SK-N-SH treated with all-trans-retinoic acid at 6 μM for 48 hours (cell line): Measurements from ENCODE around the gene SHANK3.

ENCODE experiments used
- ATAC-seq: fragments of 200-7000 bp; cut with Tn5 transposase; 3 replicates; pipeline ENCODE4 v1.9.1; 2020; ENCODE audit warnings: mild to moderate bottlenecking, moderate library complexity
- ARNTL ChIP-seq: fragments of 450-650 bp; formaldehyde crosslinking; IDR thresholded peaks from 2 replicates; pipeline ENCODE4 v1.5.0; 2020; ENCODE audit warnings: low read depth, mild to moderate bottlenecking, moderate library complexity, borderline replicate concordance
- CREB5 ChIP-seq: fragments of 250-450 bp; sonication (Bioruptor Pico); IDR thresholded peaks from 2 replicates; pipeline ENCODE4 v1.5.1; 2020; ENCODE audit warnings: low read depth, mild to moderate bottlenecking, moderate library complexity
- CSDC2 ChIP-seq: fragments of 250-450 bp; sonication (Bioruptor Pico); IDR thresholded peaks from 2 replicates; pipeline ENCODE4 v1.5.0; 2020; ENCODE audit warnings: mild to moderate bottlenecking, moderate library complexity
- ESRRG ChIP-seq: fragments of 250-450 bp; sonication (Bioruptor Pico); IDR thresholded peaks from 2 replicates; pipeline ENCODE4 v1.6.1; 2021; ENCODE audit warnings: mild to moderate bottlenecking
- GLIS3 ChIP-seq: fragments of 250-450 bp; sonication (Bioruptor Pico); IDR thresholded peaks from 2 replicates; pipeline ENCODE4 v1.5.0; 2020; ENCODE audit warnings: mild to moderate bottlenecking, moderate library complexity
- ISL1 ChIP-seq: fragments of 250-450 bp; sonication (Bioruptor Pico); IDR thresholded peaks from 2 replicates; pipeline ENCODE4 v2.1.2; 2022; ENCODE audit warnings: mild to moderate bottlenecking, moderate library complexity
- OSR1 ChIP-seq: fragments of 250-450 bp; sonication (Bioruptor Pico); IDR thresholded peaks from 2 replicates; pipeline ENCODE4 v1.8.0; 2022; ENCODE audit warnings: moderate library complexity, mild to moderate bottlenecking, inconsistent platforms
- POU6F1 ChIP-seq: fragments of 250-450 bp; sonication (Bioruptor Pico); IDR thresholded peaks from 2 replicates; pipeline ENCODE4 v1.8.0; 2021; ENCODE audit warnings: low read depth, mild to moderate bottlenecking, moderate library complexity, borderline replicate concordance
- SNAI2 ChIP-seq: fragments of 250-450 bp; sonication (Bioruptor Pico); IDR thresholded peaks from 2 replicates; pipeline ENCODE4 v1.5.0; 2020; ENCODE audit warnings: mild to moderate bottlenecking, moderate library complexity
- TCF4 ChIP-seq: fragments of 250-450 bp; sonication (Bioruptor Pico); IDR thresholded peaks from 2 replicates; pipeline ENCODE4 v1.8.0; 2021; ENCODE audit warnings: mild to moderate bottlenecking, moderate library complexity, borderline replicate concordance
- TOX ChIP-seq: fragments of 250-450 bp; sonication (Bioruptor Pico); IDR thresholded peaks from 2 replicates; pipeline ENCODE4 v1.8.0; 2021; ENCODE audit warnings: mild to moderate bottlenecking, moderate library complexity, borderline replicate concordance
- ZC3H10 ChIP-seq: fragments of 250-450 bp; sonication (Bioruptor Pico); IDR thresholded peaks from 2 replicates; pipeline ENCODE4 v1.5.1; 2021; ENCODE audit warnings: mild to moderate bottlenecking, moderate library complexity
- ZFP3 ChIP-seq: fragments of 250-450 bp; sonication (Bioruptor Pico); IDR thresholded peaks from 2 replicates; pipeline ENCODE4 v1.5.0; 2020; ENCODE audit warnings: mild to moderate bottlenecking, moderate library complexity
- ZFP30 ChIP-seq: fragments of 450-650 bp; formaldehyde crosslinking; IDR thresholded peaks from 2 replicates; pipeline ENCODE4 v1.5.0; 2022; ENCODE audit warnings: mild to moderate bottlenecking, moderate library complexity
- ZNF565 ChIP-seq: fragments of 450-650 bp; formaldehyde crosslinking; conservative IDR thresholded peaks from 2 replicates; pipeline ENCODE4 v1.5.0; 2020; ENCODE audit warnings: low read depth, mild to moderate bottlenecking, moderate library complexity
- ZNF70 ChIP-seq: fragments of 450-650 bp; formaldehyde crosslinking; IDR thresholded peaks from 2 replicates; pipeline ENCODE4 v1.5.0; 2020; ENCODE audit warnings: mild to moderate bottlenecking, moderate library complexity
- ZNF8 ChIP-seq: fragments of 450-650 bp; formaldehyde crosslinking; IDR thresholded peaks from 2 replicates; pipeline ENCODE4 v1.5.0; 2020; ENCODE audit warnings: mild to moderate bottlenecking, moderate library complexity
- TF ChIP-seq, protein P1 (sequence below): fragments of 250-450 bp; sonication (Bioruptor Pico); IDR thresholded peaks from 2 replicates; pipeline ENCODE4 v1.5.1; 2021; ENCODE audit warnings: mild to moderate bottlenecking, moderate library complexity
- TF ChIP-seq, protein P2 (sequence below): fragments of 250-450 bp; sonication (Bioruptor Pico); IDR thresholded peaks from 2 replicates; pipeline ENCODE4 v1.5.0; 2020; ENCODE audit warnings: mild to moderate bottlenecking, moderate library complexity

The SHANK3 gene

DNA sequence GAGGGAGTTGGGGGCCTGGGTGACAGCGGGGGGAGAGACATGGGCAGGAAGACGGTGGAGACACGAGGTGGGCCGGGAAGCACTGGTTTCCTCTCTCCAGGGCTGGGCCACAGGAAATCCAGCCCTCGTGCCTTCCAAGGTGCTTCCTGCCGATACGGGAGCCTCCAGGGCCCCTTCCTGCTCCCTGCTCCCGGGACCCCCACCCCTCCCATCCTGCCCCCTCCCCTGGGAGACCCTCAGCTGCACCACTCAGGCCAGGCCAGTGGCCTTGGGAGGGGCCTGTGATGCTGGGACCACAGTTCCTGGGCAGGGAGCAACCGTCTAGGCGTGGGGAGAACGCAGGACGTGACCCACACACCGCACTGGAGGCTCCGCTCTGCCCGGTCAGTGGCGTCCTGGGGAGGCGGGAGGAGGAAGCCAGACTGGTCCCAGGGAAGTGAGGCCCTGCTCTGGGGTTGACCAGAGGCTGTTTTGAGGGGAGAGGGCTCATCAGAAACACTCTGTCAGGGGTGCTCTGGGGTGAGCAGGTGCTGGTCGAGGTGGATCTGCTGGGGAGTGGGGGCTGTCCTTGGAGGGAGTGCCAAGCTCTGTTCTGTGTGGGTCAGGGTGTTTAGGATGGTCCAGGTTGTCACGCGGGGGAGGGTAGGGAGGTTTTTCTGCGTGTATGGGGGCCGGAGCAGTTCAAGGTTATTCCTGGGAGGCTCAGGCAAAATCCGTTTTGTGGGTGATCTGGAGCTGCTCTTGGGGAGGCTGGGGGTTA lies at the start of gene SHANK3:
Gene SHANK3 (plus strand): TSS at position 353 of the 760 bp plus-strand sequence.
- ATAC-seq = no peak; the same call in 2 of the 3 replicates
- TF ChIP-seq, protein P1, sequence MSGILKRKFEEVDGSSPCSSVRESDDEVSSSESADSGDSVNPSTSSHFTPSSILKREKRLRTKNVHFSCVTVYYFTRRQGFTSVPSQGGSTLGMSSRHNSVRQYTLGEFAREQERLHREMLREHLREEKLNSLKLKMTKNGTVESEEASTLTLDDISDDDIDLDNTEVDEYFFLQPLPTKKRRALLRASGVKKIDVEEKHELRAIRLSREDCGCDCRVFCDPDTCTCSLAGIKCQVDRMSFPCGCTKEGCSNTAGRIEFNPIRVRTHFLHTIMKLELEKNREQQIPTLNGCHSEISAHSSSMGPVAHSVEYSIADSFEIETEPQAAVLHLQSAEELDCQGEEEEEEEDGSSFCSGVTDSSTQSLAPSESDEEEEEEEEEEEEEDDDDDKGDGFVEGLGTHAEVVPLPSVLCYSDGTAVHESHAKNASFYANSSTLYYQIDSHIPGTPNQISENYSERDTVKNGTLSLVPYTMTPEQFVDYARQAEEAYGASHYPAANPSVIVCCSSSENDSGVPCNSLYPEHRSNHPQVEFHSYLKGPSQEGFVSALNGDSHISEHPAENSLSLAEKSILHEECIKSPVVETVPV (CRISPR knock-in tag) = no peak
- no peak for TF ChIP-seq ISL1 (CRISPR knock-in tag)
- TF ChIP-seq SNAI2 = no peak
- TF ChIP-seq CSDC2 (CRISPR knock-in tag) = no peak
- no peak for TF ChIP-seq TOX
- no peak for TF ChIP-seq ZFP3 (CRISPR knock-in tag)
- TF ChIP-seq ZFP30 = no peak
- TF ChIP-seq ARNTL (CRISPR knock-in tag) = no peak
- no peak for TF ChIP-seq CREB5 (CRISPR knock-in tag)

DNA sequence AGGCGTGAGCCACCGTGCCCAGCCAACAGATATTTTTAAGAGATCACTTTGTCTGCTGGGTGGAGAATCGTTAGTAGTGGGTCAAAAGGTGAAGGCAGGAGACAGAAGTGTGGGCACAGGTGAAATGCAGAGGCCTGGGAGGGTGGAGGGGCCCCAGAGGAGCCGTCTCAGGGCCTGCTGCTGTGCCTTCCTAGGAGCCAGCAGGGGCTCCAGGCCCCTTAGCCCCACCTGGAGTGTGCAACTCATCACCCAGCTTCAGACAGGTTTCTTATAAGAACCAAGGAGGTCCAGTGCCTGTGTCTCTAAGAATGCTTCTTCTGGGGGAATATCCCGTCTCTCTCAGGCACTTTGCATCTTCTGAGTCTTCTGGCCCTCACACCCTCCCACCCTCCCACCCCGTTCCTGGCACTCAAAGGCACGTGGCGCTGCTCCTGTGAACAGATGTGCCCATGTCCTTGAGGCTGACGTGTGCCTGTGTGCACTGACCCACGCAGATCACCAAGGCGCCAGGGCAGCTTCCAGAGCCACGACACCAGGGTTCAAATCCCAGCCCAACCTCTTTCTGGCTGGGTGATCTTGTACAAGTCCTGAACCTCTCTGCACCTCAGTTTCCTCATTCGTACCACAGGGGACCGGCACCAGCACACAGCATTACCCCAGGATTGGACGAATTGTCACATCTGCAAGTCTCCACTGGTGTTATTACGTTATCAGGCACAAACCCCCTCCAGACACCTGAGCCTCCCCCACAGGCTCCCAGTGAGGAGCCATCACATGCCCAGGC lies 48.1 kb upstream of the SHANK3 start:
- no peak for ATAC-seq
- TF ChIP-seq, protein P1 (CRISPR knock-in tag) = no peak
- TF ChIP-seq TOX = no peak
- TF ChIP-seq ARNTL (CRISPR knock-in tag) = no peak
- no peak for TF ChIP-seq ZNF565
- no peak for TF ChIP-seq CREB5 (CRISPR knock-in tag)
- TF ChIP-seq ZFP3 (CRISPR knock-in tag) = no peak
- no peak for TF ChIP-seq GLIS3 (CRISPR knock-in tag)
- TF ChIP-seq ZNF8 (CRISPR knock-in tag) = no peak
- TF ChIP-seq ZC3H10 (CRISPR knock-in tag) = no peak
- no peak for TF ChIP-seq ESRRG (CRISPR knock-in tag)
- TF ChIP-seq, protein P2, sequence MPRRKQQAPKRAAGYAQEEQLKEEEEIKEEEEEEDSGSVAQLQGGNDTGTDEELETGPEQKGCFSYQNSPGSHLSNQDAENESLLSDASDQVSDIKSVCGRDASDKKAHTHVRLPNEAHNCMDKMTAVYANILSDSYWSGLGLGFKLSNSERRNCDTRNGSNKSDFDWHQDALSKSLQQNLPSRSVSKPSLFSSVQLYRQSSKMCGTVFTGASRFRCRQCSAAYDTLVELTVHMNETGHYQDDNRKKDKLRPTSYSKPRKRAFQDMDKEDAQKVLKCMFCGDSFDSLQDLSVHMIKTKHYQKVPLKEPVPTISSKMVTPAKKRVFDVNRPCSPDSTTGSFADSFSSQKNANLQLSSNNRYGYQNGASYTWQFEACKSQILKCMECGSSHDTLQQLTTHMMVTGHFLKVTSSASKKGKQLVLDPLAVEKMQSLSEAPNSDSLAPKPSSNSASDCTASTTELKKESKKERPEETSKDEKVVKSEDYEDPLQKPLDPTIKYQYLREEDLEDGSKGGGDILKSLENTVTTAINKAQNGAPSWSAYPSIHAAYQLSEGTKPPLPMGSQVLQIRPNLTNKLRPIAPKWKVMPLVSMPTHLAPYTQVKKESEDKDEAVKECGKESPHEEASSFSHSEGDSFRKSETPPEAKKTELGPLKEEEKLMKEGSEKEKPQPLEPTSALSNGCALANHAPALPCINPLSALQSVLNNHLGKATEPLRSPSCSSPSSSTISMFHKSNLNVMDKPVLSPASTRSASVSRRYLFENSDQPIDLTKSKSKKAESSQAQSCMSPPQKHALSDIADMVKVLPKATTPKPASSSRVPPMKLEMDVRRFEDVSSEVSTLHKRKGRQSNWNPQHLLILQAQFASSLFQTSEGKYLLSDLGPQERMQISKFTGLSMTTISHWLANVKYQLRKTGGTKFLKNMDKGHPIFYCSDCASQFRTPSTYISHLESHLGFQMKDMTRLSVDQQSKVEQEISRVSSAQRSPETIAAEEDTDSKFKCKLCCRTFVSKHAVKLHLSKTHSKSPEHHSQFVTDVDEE (CRISPR knock-in tag) = no peak
- TF ChIP-seq OSR1 (CRISPR knock-in tag) = no peak
- TF ChIP-seq TCF4 (CRISPR knock-in tag) = no peak
- no peak for TF ChIP-seq ZNF70 (CRISPR knock-in tag)
- TF ChIP-seq SNAI2 = no peak
- TF ChIP-seq POU6F1 = no peak
